Thoracic aorta (tissue), 2 donors: ENCODE results near the gene PPP2R5C. TPM values are rescaled to one million over a fixed set of nuclear protein-coding genes. Genes with fewer than 3 reads are reported as not detected.

Experiments used
- ATAC-seq: fragments of 150-250 bp; one replicate; pipeline ENCODE4 v1.8.0; 2017; ENCODE audit warnings: low read depth; ENCODE audit not compliant: insufficient number of reproducible peaks, low FRiP score
- DNase-seq: peaks from one replicate; pipeline ENCODE4 v3.0.0-alpha.2; 2020; ENCODE audit warnings: low spot score
- H3K27ac ChIP-seq, 2 donors: fragments of 200-600 bp; sonication (generic); 1 replicate in 1 of 2; 2 replicates in 1 of 2; pipeline ENCODE4 v1.5.1; 2016; ENCODE audit warnings: mild to moderate bottlenecking in 2 of 2, moderate library complexity in 2 of 2
- H3K27me3 ChIP-seq: fragments of 200-600 bp; sonication (generic); replicated peaks from 2 replicates; pipeline ENCODE4 v1.6.0; 2016; ENCODE audit warnings: mild to moderate bottlenecking; ENCODE audit not compliant: insufficient read depth
- H3K36me3 ChIP-seq: fragments of 200-600 bp; sonication (generic); one replicate; pipeline ENCODE4 v1.5.1; 2016
- H3K4me1 ChIP-seq, 2 donors: fragments of 200-600 bp; sonication (generic); 1 replicate in 1 of 2; 2 replicates in 1 of 2; pipeline versions ENCODE4 v1.5.1 to v1.6.0; 2016; ENCODE audit warnings: low read depth in 2 of 2, mild to moderate bottlenecking in 1 of 2; ENCODE audit not compliant: control insufficient read depth in 1 of 2
- H3K4me3 ChIP-seq: fragments of 200-600 bp; sonication (generic); 2 replicates; pipeline ENCODE4 v1.5.1; 2016; ENCODE audit warnings: mild to moderate bottlenecking
- H3K9me3 ChIP-seq: fragments of 200-600 bp; sonication (generic); 2 replicates; pipeline ENCODE4 v1.5.1; 2016
- total RNA-seq, 2 donors: library from RNA; depleted of rRNA; stranded (reverse); fragments of >200 nt; gene quantifications; one replicate each; pipeline versions ENCODE4 v1.1.0 to v1.2.3, GENCODE V29; 2016
- TF ChIP-seq, protein P1 (sequence below): fragments of 200-600 bp; sonication (generic); IDR thresholded peaks from one replicate; pipeline ENCODE4 v1.5.1; 2019; ENCODE audit warnings: antibody characterized with exemption

PPP2R5C gene
- total RNA-seq, 2 donors from 2014 or later: 97.2 to 341 TPM

- no peak overlapping the region for H3K27ac ChIP-seq
- TF ChIP-seq, protein P1, sequence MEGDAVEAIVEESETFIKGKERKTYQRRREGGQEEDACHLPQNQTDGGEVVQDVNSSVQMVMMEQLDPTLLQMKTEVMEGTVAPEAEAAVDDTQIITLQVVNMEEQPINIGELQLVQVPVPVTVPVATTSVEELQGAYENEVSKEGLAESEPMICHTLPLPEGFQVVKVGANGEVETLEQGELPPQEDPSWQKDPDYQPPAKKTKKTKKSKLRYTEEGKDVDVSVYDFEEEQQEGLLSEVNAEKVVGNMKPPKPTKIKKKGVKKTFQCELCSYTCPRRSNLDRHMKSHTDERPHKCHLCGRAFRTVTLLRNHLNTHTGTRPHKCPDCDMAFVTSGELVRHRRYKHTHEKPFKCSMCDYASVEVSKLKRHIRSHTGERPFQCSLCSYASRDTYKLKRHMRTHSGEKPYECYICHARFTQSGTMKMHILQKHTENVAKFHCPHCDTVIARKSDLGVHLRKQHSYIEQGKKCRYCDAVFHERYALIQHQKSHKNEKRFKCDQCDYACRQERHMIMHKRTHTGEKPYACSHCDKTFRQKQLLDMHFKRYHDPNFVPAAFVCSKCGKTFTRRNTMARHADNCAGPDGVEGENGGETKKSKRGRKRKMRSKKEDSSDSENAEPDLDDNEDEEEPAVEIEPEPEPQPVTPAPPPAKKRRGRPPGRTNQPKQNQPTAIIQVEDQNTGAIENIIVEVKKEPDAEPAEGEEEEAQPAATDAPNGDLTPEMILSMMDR: no peak
- H3K9me3 ChIP-seq: no peaks in the 10 kb centered on the region
- H3K36me3 ChIP-seq: no peaks in the 10 kb centered on the region
- H3K4me3 ChIP-seq: no peak overlapping the region
- H3K4me1 ChIP-seq: no peaks in the 10 kb centered on the region
- DNase-seq: no peak
- no peaks in the 10 kb centered on the region for H3K27me3 ChIP-seq
- no peak for ATAC-seq
Observed at GRCh38 chr14:101715210-101716076, 46.1 kb upstream of the PPP2R5C start.

GRCh38 chr14:101716077-101716950 is 45.2 kb upstream of the PPP2R5C start:
- no peak for DNase-seq
- no peaks in the 10 kb centered on the region for H3K4me1 ChIP-seq

GRCh38 chr14:101716956-101717662 is 44.4 kb upstream of the PPP2R5C start:
- DNase-seq (no peak), ATAC-seq (no peak)
- TF ChIP-seq, protein P1: no peak
- Histone ChIP-seq H3K4me1 (no peaks in the 10 kb centered on the region), H3K4me3 (no peak overlapping the region), H3K36me3 (no peaks in the 10 kb centered on the region), H3K9me3 (no peaks in the 10 kb centered on the region), H3K27ac (no peak overlapping the region), H3K27me3 (no peaks in the 10 kb centered on the region)

More at GRCh38 chr14:101716077-101716950, 45.2 kb upstream of the PPP2R5C start:
- TF ChIP-seq, protein P1: no peak
- no peaks in the 10 kb centered on the region for H3K9me3 ChIP-seq
- no peaks in the 10 kb centered on the region for H3K36me3 ChIP-seq
- no peak overlapping the region for H3K4me3 ChIP-seq
- no peak overlapping the region for H3K27ac ChIP-seq
- no peaks in the 10 kb centered on the region for H3K27me3 ChIP-seq
- no peak for ATAC-seq

DNA sequence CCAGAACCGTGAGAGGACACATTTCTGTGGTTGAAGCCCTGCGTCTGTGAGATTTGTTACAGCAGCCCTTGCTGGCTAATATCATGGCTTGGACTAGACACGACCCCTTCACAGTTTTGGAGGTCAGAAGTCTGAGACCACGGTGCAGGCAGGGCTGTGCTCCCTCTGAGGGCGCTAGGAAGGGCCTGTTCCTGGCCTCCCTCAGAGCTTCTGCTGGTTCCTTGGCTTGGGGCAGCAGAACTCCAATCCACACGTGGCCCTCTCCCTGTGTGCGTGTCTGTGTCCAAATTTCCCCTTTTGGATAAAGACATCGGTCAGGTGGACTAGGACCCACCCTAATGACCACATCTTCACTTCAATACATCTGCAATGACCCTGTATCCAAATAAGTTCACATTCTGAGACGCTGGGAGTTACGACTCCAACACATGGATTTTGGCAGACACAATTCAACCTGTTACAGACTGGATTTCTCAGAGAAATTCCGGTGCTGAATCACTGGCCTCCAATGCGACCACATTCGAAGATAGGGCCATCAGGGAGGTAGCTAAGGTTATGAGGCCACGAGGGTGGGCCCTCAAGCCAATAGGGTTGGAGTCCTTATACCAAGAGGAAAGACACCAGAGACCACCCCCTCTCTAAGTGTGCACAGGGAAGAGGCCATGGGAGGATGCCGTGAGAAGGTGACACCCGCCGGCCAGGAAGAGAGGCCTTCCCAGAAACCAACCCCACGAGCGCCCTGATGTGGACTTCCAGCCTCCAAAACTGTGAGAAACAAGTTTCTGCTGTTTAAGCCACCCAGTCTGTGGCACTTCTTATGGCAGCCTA is 43.6 kb upstream of the PPP2R5C start:
- no peak overlapping the region for H3K4me3 ChIP-seq
- H3K27ac ChIP-seq: no peak overlapping the region
- TF ChIP-seq, protein P1: no peak
- no peaks in the 10 kb centered on the region for H3K4me1 ChIP-seq
- no peaks in the 10 kb centered on the region for H3K27me3 ChIP-seq
- no peaks in the 10 kb centered on the region for H3K9me3 ChIP-seq
- H3K36me3 ChIP-seq: no peaks in the 10 kb centered on the region
- no peak for DNase-seq
- ATAC-seq: no peak
